IPS-20b (cell line): ENCODE data around the gene HPN.

ENCODE experiments used
- H3K27ac ChIP-seq: one replicate; pipeline ENCODE4 v1.5.1; 2013; ENCODE audit warnings: low read length
- H3K27me3 ChIP-seq: 2 replicates; pipeline ENCODE4 v1.6.1; 2013; ENCODE audit warnings: mild to moderate bottlenecking, low read length, inconsistent platforms; ENCODE audit not compliant: insufficient read depth
- H3K36me3 ChIP-seq: 2 replicates; pipeline ENCODE4 v1.6.1; 2013; ENCODE audit warnings: low read depth, mild to moderate bottlenecking, inconsistent platforms, low read length, moderate library complexity; ENCODE audit not compliant: insufficient read depth
- H3K4me1 ChIP-seq: 2 replicates; pipeline ENCODE4 v1.6.1; 2013; ENCODE audit warnings: mild to moderate bottlenecking, control low read depth, inconsistent platforms, low read length, moderate library complexity; ENCODE audit not compliant: insufficient read depth
- H3K4me3 ChIP-seq: 2 replicates; pipeline ENCODE4 v1.5.1; 2013; ENCODE audit warnings: mild to moderate bottlenecking, low read length, inconsistent platforms
- H3K9ac ChIP-seq: 2 replicates; pipeline ENCODE4 v1.6.1; 2013; ENCODE audit warnings: low read depth, mild to moderate bottlenecking, inconsistent platforms, low read length, moderate library complexity
- H3K9me3 ChIP-seq: 2 replicates; pipeline ENCODE4 v1.6.1; 2013; ENCODE audit warnings: mild to moderate bottlenecking, low read depth, low read length, inconsistent platforms; ENCODE audit not compliant: insufficient read depth

The HPN gene

DNA sequence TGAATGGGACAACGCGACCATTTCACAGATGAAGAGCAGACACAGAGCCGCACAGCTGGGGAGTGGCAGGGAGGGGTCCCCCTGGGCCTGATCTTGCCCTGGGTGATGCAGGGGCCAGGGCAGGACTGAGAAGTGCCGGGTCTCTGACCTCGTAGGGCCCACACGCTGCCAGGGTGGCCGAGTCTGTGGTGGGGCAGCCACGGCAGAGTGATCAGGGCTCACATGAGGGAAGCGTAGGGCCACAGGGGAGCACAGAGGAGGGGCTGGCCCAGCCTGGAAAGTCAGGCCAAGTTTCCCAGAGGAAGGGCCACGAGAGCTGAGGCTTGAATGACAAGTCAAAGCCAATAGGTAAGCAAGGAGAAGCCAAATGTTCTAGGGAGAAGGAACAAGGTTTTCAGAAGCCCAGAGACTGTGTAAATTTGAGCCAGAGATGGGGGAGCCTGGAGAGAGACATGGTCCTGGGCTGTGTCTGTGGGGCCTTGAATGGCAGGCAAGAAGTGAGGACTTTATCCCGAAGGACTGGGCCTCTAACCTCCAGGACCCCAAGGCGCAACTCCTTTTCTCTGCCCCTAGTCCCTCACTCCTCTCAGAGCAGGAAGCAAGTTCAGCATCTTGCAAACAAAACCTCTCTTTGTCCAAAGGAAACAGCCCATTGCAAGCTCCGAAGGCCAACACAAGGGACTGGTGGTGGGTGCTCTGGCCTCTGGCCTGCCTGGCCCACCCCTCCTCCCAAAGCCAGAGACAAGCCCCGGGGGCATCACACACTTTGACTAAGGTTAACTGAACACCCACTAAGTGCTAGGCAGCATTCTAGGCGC, 42.4 kb downstream of the HPN start:
- no peak overlapping the region for H3K27ac ChIP-seq
- no peak overlapping the region for H3K4me3 ChIP-seq
- no peaks in the 10 kb centered on the region for H3K36me3 ChIP-seq
- no peaks in the 10 kb centered on the region for H3K27me3 ChIP-seq
- H3K4me1 ChIP-seq: 0 out of 2 replicates have a peak, but pooled peaks cover 2% of the 10 kb centered on the region
- H3K9me3 ChIP-seq: no peaks in the 10 kb centered on the region
- H3K9ac ChIP-seq: no peak overlapping the region

DNA sequence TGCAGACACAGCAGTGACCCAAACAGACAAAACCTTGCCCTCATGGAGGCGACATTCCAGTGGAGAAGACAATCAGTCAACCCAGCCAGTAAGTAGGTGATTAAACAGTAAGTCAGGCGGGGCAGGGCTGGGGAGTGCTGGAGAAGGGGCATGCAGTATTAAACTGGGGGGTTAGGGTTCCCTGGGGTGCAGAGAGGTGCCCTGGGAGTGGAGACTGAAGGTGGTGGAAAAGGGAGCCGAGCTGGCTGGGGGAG, 42.9 kb downstream of the HPN start:
- no peak overlapping the region for H3K27ac ChIP-seq
- H3K27me3 ChIP-seq: no peaks in the 10 kb centered on the region
- 0 out of 2 replicates have a peak, but pooled peaks cover 2% of the 10 kb centered on the region for H3K4me1 ChIP-seq
- no peak overlapping the region for H3K9ac ChIP-seq
- H3K9me3 ChIP-seq: no peaks in the 10 kb centered on the region
- H3K4me3 ChIP-seq: no peak overlapping the region
- no peaks in the 10 kb centered on the region for H3K36me3 ChIP-seq

DNA sequence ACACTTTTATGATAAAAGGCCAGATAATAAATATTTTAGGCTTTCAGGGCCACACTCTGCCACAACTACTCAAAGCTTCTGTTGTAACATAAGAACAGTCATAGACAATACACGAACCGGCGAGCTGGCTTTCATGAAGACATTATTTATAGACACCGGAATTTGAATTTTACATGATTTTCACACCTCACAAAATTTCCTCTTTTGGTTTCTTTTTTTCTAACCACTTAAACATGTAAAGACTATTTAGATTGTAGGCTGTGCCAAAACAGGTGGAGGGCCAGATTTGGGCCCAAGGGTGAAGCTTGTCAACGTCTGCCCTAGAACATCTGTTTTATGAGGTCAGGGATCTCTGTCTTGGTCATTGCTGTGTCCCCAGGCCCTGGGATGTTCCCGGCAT, 44.4 kb downstream of the HPN start:
- no peak overlapping the region for H3K9ac ChIP-seq
- no peaks in the 10 kb centered on the region; the same call in 1 of the 2 replicates for H3K27me3 ChIP-seq
- no peaks in the 10 kb centered on the region for H3K36me3 ChIP-seq
- H3K4me1 ChIP-seq: peaks cover 5% of the 10 kb centered on the region; the same call in 1 of the 2 replicates
- no peaks in the 10 kb centered on the region for H3K9me3 ChIP-seq
- H3K4me3 ChIP-seq: no peak overlapping the region
- no peak overlapping the region for H3K27ac ChIP-seq

DNA sequence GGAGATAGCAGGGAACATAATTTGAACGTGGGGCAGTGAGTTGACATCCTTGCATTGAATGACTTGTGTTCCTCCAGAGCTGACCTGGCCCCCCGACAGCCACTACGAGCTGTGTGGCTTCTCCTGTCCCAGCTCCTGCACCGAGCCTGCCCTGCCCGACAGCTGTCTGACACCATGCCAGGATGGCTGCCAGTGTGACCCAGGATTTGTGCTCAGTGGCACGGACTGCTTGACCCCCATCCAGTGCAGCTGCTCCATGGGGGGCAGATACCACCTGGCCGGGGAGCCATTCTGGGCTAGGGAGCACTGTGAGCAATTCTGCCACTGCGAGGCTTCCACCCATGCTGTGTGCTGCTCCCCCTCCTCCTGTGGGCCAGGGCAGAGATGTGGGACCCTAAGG, 44.9 kb downstream of the HPN start:
- Histone ChIP-seq H3K4me1 (peaks cover 5% of the 10 kb centered on the region; the same call in 1 of the 2 replicates), H3K4me3 (no peak overlapping the region), H3K9me3 (no peaks in the 10 kb centered on the region), H3K9ac (no peak overlapping the region), H3K27ac (no peak overlapping the region), H3K36me3 (no peaks in the 10 kb centered on the region), H3K27me3 (no peaks in the 10 kb centered on the region; the same call in 1 of the 2 replicates)

DNA sequence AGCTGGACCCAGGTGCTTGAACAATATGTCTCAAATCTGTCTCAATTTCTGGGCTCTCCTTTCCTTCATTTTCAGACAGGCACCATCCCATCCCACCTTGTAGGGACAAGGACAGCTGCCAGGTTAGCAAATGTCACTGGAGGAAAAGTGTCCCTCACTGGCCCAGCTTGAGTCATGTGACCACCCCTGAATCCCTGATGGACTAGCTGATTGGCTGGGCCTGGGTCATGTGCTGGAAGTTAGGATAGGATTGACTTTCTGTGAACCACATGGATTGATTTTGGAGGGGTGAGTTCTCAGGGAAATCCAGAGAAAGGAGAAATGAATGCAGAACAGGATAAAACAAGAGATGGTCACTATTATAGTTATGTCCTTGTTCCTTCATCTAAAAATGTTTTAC, 45.9 kb downstream of the HPN start:
- no peaks in the 10 kb centered on the region for H3K36me3 ChIP-seq
- H3K9ac ChIP-seq: no peak overlapping the region
- peaks cover 5% of the 10 kb centered on the region; the same call in 1 of the 2 replicates for H3K4me1 ChIP-seq
- no peaks in the 10 kb centered on the region for H3K9me3 ChIP-seq
- no peaks in the 10 kb centered on the region; the same call in 1 of the 2 replicates for H3K27me3 ChIP-seq
- H3K4me3 ChIP-seq: no peak overlapping the region
- no peak overlapping the region for H3K27ac ChIP-seq

DNA sequence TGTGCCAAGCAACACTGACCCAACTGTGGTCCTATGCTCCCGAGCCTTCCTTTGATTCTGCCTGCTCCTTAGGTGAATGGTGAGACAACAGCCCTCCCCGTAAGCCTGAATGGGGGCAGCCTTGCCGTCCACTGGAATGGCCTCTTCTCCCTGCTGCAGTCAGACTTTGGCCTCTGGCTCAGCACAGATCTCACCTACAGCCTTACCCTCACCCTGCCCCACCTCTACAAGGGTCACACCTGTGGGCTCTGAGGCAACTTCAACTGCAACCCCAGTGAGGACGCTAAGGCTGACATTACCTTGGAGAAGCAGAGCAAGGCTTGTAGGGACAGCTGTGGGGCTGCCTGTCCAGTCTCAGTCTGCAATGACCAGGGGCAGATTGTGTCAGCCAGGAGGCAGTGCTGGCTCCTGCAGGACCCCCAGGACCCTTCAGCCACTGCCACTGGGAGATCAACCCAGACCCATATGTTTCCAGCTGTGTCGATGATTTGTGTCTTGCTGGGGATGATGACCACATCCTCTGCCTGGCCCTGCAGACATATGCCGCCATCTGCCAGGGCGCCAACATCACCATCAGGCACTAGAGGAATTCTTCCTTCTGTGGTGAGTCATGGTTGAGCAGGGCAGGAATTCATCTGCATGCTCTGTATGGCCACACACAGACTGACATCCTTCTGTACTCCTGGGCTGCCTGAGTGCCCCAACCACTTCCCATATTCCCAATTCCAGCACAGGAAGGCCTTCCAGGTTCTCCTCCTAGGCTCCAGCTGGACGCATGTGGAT, 46.8 kb downstream of the HPN start:
- H3K27ac ChIP-seq: no peak overlapping the region
- no peaks in the 10 kb centered on the region; the same call in 1 of the 2 replicates for H3K27me3 ChIP-seq
- H3K36me3 ChIP-seq: no peaks in the 10 kb centered on the region
- H3K4me3 ChIP-seq: no peak overlapping the region
- no peak overlapping the region for H3K9ac ChIP-seq
- H3K4me1 ChIP-seq: peaks cover 5% of the 10 kb centered on the region; the same call in 1 of the 2 replicates
- H3K9me3 ChIP-seq: no peaks in the 10 kb centered on the region

DNA sequence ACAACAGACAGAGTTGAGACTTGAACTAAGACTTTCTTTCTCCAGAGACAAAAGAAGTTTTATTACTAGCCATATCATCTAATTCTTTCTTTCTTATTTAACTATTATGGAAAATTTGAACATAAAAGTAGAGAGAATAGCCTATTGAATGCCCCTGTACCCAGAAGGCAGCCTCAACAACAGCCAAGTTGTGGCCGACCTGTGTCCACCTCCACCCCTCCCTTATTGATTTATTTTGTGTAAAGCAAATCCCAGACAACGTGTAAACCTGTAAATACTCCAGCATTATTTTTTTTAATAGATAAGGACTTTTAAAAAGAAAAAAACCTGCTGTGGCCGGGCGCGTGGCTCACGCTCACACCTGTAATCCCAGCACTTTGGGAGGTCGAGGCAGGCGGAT, 48.0 kb downstream of the HPN start:
- no peak overlapping the region for H3K27ac ChIP-seq
- no peaks in the 10 kb centered on the region for H3K9me3 ChIP-seq
- no peak overlapping the region for H3K9ac ChIP-seq
- no peaks in the 10 kb centered on the region; the same call in 1 of the 2 replicates for H3K27me3 ChIP-seq
- H3K4me3 ChIP-seq: no peak overlapping the region
- H3K36me3 ChIP-seq: no peaks in the 10 kb centered on the region
- H3K4me1 ChIP-seq: peaks cover 5% of the 10 kb centered on the region; the same call in 1 of the 2 replicates

DNA sequence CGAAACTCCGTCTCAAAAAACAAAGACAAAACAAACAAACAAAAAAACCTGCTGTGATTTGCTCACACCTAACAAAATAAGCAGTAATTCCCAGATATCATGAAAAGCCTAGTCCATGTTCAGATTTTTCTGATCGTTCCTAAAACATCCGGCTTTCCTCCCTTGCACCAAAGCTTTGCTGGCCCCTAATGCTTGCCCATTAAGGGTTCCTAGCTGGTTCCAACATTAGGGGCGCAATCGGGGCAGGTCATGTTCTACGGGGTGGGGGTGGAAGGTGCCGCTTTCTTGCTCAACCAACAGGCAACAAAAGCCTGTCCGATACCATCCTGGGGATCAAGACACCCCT, 48.6 kb downstream of the HPN start:
- Histone ChIP-seq H3K27ac (no peak overlapping the region), H3K4me1 (peaks cover 5% of the 10 kb centered on the region; the same call in 1 of the 2 replicates), H3K27me3 (no peaks in the 10 kb centered on the region; the same call in 1 of the 2 replicates), H3K9me3 (no peaks in the 10 kb centered on the region), H3K9ac (peak overlapping the region; percentile 44; the same call in 1 of the 2 replicates), H3K36me3 (no peaks in the 10 kb centered on the region), H3K4me3 (peak overlapping the region; percentile 29; the same call in 1 of the 2 replicates)

DNA sequence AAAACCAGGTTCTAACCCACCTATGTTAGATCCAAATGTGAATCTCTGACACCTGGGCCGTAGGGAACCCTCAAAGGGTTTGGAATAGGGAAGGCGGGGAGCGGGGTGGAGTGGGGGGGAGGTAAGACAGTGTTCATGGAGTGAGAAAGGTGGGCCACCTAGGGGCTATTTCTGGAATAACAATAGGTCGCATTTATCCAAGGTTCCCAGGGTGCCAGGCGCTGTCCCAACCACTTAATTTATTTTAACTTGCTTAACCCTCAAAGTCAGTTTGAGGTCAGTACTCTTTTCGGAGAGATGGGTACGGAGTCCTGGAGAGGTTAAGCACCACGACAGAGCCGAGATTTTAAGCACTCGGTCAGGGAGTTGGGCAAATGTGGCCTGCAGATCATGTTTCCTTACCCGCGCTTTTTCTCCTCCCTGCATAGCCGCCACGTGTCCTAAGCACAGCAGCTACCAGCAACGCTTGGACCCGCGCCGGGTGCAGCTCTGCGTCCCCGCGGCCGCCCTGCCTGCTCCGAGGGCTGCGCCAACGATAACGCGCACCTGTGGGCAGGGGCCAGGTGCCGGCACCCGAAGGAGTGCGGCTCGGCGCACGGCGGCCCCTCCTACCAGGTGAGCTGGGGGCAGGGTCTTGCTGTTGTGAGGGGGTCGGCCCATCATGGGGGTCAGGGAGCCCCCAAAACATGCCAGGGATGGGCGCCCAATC, 49.1 kb downstream of the HPN start:
- H3K4me1 ChIP-seq: peaks cover 5% of the 10 kb centered on the region; the same call in 1 of the 2 replicates
- no peaks in the 10 kb centered on the region for H3K9me3 ChIP-seq
- no peaks in the 10 kb centered on the region for H3K36me3 ChIP-seq
- H3K27ac ChIP-seq: no peak overlapping the region
- H3K27me3 ChIP-seq: no peaks in the 10 kb centered on the region; the same call in 1 of the 2 replicates
- peak overlapping the region; percentile 44; the same call in 1 of the 2 replicates for H3K9ac ChIP-seq
- H3K4me3 ChIP-seq: peak overlapping the region; percentile 47; the same call in 1 of the 2 replicates

DNA sequence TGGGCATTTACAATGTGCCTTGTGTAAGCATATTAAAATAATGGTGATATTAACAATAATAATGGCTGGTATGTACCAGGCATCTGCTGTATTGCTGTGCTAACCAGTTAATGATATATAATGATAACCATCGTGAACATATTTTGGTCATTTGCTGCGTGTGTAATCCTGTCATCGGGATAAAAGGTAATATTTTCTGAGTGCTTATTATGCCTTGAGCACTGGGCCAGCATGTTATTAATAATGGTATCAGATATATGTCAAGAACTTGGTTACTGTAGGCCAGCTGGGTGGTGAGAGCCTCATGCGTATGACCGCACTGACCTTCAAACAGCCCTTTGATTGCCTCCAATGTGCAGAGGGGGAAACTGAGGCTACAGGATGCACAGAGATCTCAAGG, 51.9 kb downstream of the HPN start:
- Histone ChIP-seq H3K9me3 (no peaks in the 10 kb centered on the region), H3K9ac (no peak overlapping the region), H3K27me3 (no peaks in the 10 kb centered on the region; the same call in 1 of the 2 replicates), H3K4me3 (no peak overlapping the region), H3K4me1 (peaks cover 5% of the 10 kb centered on the region; the same call in 1 of the 2 replicates), H3K27ac (no peak overlapping the region), H3K36me3 (no peaks in the 10 kb centered on the region)

DNA sequence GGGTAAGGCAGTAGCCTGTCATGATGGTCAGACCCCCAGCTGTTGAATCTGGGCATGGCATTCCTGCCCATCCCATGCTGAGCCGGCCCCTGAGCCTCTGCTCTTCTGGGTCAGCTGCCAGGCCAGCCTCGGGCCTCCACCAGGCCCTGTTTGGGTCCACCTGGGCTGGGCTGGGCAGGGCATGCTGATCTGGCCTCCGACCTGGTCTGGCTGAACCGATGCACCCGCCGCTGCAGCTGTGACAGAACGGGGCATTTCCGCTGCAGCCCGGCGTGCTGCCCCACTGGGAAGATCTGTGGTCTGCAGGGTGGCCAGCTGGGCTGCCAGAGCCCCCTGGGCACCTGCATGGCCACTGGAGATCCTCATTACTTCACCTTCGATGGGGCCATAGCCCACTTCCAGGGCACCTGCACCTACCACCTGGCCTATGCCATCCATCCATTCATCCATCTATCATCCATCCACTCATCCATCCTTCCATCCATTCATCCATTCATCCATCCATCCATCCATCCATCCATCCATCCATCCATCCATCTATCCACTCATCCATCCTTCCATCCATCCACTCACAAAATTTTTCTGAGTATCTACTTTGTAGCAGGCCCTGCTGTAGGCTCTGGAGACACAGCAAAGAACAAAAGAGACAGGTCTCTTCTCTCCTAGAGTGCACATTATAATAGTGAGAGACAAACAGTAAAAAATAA, 52.6 kb downstream of the HPN start:
- peaks cover 3% of the 10 kb centered on the region; the same call in 1 of the 2 replicates for H3K4me1 ChIP-seq
- no peak overlapping the region for H3K9ac ChIP-seq
- no peak overlapping the region for H3K27ac ChIP-seq
- no peaks in the 10 kb centered on the region for H3K9me3 ChIP-seq
- no peaks in the 10 kb centered on the region; the same call in 1 of the 2 replicates for H3K27me3 ChIP-seq
- H3K4me3 ChIP-seq: no peak overlapping the region
- H3K36me3 ChIP-seq: no peaks in the 10 kb centered on the region
